Non-pigmented ciliary epithelial cell (primary cell): ENCODE results near the gene CRYBA2.

Experiments used
- DNase-seq: peaks from one replicate; pipeline ENCODE4 v3.0.0-alpha.2; 2010; ENCODE audit warnings: low read depth

CRYBA2 gene

DNA sequence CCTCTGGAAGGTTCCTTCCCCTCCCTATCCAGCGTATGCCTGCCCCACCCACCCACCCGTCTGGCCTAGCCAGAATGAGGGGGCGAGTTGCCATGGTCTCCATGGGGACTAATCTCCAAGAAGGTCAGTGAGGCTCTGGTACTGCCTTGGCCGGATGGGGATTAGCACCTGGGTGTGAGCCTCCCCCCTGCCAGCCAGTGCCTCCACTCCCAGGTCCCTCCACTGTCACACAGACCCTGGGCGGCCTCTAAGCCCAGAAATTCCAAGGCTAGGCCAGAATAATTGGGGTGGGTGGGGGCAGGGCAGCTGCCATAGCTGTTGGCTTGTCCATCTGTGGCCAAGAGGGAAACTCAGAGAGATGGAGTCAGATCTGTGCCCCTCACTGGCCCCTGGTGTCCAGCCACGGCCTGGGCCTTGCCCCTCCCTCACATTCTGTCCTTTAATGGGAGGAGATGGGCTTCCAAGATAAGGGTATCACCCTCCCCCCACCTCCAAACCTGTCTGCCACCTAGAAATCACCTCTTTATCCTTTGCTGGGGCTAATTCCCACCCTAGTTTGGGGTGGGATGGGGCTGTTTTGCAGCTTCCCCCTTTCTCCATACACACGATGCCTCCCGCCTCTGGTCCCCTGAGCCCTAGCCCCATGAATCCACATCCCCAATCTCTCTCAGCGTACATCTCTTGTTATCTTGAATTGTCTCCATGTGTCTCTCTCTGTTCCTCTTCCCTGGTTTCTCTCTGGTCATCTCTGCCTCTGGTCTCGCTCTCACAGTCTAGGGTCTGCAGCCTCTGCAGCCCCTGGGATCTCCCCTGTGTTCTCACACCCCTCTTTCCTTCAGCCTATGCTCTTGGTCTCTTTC lies 6.0 kb upstream of the CRYBA2 start:
- no peak for DNase-seq

DNA sequence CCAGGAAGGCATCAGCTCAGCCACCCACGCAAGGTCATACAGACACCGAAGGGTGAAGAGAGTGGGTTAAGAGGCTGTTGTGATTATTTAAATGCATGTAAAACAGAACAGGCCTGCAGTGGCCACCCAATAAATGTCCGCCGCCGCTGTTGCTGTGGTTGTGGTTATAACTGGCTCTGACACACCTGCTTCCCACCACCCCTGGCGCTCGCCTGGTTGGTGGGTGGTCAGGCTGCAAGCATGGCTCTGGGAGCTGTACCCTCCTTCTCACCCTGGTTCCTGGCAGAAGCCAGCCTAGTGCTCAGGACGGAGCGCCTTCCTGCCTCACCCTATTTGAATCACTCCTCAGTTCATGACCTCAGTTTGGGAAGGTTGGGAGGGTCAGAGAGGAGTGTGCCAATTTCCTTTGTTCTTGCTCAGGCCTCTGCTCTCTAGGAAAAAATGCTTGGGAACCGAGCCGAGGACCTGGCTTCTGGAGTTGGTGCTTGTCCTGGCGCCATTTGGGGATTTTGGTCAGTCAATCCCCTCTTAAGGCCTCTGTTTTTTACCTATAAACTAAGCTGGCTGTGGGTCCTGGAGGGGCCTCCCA lies 5.3 kb upstream of the CRYBA2 start:
- DNase-seq, result no peak

DNA sequence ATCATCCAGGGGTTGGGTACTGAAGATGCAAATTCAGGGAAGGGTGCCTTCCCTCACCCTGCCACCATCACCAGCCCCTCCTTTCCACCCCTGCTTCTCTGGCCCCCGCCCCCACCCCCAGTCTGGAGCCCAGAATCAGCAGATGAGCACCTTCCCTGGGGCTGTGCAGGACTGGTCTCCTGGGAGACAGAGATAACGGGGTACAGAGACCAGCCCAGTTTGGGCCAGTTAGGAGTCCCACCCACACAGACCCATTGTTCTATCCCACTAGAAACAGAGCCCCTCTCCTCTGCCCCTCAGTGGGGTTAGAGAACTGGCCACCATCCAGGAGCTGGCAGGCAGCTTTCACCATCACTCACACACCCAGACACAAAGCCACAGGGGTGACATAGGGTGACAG lies 4.5 kb upstream of the CRYBA2 start:
- no peak for DNase-seq

DNA sequence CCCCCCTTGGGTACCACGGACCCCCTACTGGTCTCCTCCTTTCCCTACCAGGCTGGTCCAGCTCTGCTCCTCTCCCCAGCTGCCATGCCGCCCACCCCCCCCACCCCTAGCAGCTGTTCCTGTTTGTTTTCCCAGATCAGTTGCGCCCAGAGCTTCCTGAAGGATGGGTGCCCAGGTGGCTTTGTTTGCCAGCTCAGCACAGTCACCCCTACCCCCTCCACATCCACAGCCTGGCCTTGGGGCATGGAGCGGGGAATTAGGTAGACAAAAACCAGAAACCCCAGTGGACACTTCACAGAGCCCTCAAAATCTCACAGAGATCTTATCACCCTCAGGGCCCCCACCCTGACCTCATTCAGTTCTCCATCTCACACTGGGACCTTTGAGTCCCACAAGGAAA lies 3.7 kb upstream of the CRYBA2 start:
- no peak for DNase-seq

DNA sequence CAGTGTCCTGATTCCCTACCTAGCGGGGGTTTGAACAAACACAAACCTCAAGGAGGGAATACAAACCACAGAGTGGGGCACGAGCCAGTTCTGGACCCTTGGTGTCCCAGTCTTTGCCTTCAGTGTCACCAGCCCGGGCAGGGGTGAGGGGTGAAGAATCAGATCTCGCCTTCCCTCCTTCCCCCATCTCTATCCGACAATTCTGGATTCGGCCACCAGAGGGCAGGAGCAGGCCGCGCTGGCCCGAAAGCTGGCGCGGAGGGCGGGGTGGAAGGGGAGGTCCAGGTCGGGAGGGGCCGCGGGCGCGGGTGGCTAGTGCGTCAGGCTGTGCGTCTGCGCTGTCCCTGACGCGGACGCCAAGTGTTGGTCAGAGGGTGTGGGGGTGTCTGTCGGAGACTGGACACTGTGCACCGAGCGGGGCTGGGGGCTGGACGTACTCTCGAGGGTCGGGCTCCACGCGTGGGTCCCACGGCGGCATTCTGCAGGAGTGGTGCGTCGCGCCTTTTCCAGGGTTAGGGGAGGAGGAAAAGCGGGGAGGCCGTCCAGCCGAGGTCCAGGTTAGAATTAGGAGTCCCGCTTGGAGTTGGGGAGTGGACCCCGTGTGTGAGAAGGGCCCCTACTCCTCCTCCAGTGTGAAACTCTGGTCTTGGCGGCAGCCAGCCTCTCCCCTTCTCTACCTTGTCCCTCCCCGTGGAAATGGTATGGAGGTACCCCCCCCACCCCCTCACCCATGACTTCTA lies 2.9 kb upstream of the CRYBA2 start:
- DNase-seq, result no peak

DNA sequence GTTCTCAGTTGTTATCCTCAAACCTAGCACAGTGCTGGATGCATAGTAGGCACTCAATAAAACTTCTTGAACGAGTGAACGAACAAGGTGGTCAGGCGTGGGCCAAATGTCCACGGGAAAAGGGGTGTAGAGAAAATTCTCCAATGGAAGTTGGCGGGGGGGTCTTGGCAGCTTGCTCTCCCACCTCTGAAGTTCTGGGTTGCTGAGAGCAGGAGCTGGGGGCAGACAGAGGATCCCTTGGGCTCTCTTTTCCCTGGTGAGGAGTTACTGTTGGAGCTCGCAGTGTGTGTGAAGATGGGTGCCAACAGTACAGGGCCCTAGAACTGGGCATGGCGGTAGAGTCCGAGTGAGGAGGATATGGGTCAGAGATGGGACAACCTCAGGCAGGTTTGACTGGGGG lies 2.3 kb upstream of the CRYBA2 start:
- DNase-seq, result no peak

DNA sequence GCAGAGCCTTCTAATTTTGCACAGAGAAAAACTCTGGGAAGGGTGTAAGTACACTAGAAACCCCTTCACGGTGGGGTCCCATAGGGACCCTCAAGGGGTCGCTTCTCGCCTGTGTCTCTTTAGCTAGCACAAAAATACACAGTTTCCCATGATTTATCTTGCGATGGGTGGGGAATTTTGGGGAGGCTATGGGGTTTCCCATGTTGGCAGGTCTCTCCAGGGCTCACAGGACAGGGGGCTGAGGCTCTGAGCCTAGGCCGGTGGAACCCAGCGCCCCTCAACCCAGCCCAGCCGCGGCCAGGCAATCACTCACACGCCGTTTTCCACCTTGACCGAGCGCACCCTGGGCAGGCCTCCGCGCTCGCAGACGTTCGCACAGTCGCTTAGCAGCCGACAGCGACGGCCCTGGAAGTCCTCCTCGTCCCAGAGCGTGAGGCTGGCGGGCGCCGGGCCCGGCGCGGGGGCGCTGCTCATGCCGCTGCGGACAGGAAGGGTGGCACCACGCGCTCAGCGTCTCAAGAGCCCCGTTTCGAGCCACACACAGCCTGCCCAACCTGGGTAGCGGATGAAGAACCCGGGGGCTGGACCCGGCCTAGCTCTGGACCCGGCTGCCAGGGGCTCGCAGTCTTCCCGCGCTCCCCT lies 398 bp downstream of the CRYBA2 start:
- no peak for DNase-seq

DNA sequence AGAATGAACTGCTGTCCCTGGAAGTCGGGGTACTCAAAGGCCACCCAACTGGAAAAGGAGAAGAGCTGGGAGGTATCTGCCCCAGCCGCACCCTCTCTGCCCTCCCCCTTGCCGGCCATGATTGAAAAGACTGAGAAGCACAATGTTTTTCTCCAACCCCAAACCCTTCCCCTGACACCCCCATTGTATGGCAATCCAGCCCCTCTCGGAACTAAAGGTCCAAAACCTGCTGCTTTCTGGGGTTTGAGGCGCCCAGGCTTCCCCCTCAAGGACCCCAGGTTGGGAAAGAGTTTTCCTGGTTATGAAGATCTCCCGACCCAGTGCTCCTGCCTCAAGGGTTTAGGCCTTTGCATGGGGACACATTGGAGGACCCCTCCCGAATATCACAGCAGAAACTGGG lies 1.0 kb downstream of the CRYBA2 start:
- no peak for DNase-seq

DNA sequence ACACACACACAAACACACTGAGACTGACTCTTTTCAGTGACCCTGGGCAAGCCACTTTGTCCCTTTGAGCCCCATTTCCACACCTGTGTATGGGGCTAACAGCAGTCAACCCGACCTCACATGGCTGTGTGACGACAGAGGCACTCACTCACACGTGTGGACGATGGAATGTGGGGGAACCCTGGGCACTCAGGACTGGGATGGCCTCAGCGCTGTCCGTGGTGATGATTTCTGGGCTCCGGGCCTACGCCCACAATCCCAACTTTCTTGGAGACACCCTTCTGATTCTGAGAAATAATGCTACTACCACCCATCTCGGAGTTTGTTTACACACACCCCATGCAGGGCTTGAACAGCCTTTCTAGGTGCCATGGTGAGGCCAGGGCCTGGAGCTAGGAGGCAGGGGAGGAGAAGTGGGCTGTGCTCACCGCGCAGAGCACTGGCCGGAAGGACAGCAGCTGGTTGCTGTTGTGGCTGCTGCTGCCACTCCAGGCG lies 1.5 kb downstream of the CRYBA2 start:
- no peak for DNase-seq

DNA sequence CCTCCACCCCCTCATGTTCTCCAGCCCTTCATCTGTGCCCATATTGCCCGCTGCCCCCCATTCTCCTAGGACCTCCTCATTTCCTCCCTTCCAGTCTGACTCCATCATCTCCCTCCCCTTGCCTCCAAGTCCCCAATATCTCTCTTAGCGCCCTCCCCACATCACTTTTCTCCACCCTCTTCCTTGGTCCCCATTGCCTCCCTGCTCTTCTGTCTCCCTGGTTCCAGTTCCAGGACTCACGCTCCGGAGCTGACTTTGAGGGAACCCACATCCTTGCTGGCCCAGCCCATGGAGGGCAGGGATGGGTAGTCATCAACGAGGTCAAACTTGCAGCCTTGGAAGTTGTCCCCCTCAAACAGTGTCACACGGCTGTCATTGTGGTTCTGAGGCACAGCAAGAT lies 2.6 kb downstream of the CRYBA2 start:
- DNase-seq, result no peak

DNA sequence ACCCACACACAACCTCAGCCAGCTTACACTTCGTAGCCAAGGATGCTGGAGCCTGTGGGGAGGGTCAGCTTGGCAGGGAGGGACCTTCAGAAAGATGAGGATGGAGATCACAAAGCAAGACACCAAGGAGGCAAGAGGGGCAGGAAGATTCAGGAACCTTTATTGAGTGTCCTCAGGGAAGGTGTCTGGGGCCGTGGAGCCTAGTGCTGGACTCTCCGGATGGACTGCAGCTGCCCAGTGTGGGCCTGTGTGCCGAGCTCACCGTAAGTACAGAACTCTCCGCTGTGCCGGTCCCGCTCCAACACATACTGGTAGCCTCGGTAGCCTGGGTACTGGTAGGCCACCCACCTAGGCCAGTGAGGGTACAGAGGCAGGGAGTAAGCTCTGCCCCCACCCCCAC lies 3.2 kb downstream of the CRYBA2 start:
- DNase-seq, result no peak

DNA sequence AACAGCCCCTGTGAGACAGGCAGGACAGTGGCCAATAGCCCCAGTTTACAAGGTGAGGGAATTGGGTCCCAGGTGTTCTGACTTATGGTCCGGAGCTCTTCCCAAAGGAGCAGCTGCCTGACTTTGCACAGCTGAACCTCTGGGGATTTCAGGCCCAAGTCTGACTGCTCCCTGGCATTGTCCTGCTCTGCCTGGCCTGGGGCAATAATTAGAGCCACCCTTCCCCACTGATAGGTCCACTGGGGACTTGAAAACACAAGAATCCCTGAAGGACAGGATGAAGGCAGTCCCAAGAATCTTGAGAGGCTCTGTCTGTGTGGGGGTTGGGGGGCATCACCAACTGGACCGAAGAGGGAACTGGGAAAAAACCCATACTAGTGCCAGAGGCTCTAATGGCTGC lies 4.6 kb downstream of the CRYBA2 start:
- no peak for DNase-seq

DNA sequence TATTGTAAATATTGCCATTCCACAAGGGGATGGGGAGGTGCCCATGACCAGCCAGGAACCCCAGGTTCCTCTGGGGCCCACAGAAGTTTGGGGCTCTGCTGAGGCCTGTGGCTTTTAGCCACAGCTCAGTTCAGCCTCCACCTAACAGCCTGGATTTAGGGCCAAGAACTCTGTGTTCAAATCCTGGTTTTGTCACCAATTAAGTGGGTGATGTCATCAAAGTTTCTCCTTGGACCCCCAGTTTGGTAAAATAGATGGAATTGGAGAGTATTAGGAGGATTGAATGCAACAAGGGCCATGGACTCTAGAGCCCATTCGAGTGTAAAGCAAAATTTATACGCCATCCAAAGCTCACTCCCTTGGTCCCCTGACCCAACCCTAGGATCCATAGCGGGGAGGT lies 5.1 kb downstream of the CRYBA2 start:
- DNase-seq, result no peak

DNA sequence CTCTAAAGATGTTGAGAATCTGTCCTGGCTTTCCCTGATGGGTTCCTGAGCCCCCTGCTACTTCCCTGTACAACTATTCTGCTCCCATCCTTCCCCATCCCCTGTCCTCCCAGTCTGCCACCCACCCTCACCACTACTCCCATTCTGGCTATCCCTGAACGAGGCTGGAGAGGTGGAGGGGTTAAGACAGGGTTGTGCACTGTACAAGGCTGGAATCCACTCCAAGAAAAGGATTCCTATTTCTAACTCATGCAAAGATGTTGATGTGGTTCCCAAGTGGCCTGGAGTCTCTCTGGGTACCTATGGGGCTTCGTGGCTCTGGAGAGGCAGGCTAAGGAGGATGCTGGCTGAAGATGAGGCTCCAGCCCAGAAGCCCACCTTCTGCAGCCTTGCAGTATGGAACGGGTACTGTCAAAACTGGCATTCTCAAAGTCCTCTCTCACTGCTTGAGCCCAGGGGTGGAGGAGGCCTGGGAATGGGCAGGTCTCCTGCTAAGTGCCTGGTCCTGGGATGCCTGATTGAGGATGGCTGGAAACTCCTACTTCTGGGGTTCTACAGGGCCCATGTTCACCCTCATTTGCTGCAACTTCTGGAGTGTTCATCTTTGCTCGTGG lies 7.0 kb downstream of the CRYBA2 start:
- DNase-seq, result no peak

DNA sequence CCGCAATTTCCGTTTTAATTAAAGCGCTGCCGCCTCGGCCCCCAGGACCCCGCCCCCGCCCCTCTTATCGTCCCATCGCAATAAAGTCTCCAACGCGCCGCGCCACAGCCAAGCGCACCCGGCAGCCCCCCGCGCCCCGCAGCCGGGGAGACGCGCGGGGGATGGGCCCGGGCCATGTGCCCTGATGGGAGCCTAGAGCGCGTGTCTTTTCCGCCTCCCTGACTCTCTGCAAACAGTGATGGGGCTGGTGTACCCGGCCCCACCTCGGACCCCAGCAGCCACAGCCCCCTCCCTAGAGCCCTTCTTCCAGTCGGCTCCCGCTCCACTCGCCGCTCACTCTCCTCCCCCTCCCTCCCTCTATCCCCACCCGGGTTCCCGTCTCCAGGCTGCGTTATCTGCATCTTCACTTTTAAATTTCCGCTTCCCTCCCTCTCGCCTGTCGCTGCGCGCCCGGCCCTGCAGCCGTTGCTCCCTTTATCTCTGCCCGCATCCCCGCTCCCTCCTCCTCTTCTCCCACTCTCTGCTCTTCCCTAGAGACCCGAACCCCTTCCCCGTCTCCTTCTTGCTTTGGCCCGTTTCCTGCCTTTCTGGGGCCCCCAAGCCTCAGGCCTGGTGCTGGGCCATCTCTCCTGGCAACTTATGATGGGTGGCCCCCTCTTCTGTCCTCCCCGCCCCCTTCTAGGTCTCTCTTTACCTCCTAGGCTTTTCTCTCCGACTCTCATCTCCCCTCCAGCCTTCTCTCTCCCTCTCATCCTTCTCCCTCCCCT lies 7.7 kb downstream of the CRYBA2 start:
- DNase-seq, result no peak

DNA sequence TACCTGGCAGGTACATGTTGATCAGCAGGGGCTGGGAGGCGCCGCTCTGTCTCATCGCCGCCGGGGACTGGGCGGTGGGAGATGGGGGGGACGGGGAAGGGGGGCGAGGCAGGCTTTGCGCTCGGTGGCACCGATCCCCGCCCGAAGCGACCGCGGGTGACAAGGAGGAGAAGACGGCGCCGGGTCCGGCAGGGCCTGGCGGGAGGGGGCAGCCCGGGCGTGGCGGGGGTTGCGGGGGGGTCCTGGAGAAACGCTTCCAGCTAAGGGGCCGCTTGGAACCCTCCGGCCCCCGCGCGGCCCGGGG lies 8.2 kb downstream of the CRYBA2 start, which contains the start of gene FEV:
Gene FEV, minus strand, starts transcription at position 164 of the 304 bp plus-strand sequence. Its CDS starts 109 bp downstream, at position 55.
- no peak for DNase-seq

DNA sequence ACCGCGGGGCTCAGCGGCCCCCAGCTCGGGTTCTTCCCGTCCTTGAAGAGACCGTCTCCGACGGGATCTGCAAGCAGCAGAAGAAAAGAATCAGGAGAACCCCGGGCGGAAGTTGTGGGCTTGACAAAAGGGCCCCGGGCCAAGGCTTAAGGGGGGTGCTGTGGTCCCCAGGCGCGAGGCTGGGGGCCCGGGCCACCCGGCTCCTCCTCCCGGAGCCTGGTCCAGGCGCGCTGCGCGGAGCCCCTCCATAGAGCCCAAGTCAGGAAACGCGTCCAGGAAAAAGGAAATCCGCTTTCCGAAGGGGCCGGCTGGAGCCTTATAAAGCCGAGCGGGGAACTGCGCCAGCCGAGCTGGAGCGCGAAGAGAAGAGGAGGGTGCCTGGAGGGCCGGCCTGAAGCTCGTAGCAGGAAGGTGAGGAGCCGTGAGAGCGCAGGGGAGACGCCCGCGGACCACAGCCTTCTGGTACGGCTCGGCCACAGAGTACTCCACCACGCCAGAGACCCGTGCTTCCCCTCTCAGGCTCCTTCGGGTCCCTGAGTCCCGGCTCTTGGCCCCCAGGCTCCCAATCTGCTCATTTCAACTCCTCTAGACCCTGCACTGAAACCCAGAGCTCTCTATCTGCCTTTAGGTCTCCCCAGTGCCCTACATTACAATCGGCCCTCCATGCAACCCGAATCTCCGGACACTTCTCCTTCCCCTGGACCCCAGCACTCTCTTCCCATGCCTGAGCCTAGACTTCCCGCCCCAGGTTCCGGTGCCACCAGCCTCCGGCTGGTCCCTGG lies 8.8 kb downstream of the CRYBA2 start:
- no peak for DNase-seq

DNA sequence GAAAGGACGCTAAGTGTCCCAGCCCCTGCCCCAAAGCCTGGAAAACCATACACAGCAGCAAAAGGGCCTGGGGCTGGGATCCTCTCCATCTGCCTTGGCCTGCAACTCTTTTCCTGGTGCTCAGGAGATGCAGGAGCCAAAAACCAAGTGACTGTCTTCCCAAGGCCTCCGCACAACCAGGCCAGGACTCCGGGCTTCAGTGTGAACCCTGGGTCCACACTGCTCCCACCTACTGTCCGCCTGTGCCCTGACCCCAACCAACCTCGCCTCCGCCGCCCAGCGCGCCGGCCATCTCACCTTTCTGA lies 9.3 kb downstream of the CRYBA2 start:
- no peak for DNase-seq

DNA sequence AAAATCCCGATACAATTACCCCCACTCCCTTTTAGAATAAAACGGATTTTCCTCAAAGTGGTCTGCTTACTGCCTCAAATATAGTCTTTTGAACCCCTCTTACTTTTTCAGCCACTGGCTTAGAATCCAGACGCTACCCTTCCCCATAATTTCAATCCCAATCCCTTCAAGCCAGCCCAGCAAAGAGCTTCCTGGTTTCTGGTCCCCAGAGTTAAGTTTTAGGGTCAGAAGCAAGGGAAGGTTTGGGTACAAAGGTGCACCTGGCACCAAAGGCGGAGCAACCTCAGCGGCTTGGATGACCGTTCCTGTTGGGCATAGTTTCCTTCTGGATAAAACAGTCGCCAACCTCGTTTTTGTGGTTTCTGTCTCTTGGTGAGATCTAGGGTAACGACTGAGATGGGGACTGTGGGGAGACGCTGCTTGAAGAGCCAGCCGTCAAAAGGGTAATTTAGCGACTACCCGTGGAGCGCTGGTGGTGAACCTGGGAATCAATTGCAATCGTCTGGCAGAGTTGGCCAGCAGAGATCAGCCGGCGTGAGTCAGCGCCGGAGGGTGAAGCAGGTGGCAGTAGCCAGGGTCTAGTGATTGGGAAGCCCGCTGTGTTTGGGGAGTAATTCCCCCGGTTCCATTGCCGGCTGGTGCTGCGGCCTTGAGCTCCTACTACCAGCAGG lies 9.8 kb downstream of the CRYBA2 start:
- no peak for DNase-seq

DNA sequence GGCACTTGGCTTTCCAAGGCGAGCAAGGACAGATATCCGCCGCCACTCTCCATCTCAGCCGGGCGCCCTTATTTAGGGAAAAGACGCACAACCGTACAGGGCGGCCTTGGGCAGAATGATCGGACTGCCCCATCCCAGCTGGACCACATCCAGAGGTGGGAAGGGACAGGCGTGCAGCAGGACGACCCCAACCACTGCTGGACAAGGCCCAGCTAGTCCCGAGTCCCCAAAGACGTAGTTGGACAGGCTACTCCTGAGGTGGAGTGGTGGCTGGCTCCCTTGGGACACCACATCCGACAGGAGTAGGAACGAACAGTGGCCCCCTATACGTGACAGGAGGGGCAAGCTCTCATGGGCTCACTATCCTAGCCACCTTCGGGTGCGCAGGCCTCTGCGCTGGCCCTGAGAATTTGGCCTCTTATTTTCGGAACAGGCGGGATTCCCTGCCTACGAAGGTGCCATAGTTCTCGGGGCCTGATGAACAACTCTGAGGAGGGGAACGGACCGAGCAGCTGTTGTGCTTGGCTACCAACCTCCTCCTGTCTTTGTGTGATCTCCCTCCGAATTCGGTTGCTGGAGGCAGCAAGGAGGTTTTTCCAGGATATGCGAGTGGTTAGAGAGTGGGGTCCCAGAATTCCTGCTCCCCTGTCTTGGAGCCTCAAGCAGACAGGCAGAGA lies 10.5 kb downstream of the CRYBA2 start:
- DNase-seq, result no peak
